ENCODE results near the gene MMP27.
"Not testable (repeated sequence)": the region's sequence is repeated elsewhere in the genome, so short reads cannot be mapped to it uniquely, and the experiment has no call there.

MMP27 gene, protein sequence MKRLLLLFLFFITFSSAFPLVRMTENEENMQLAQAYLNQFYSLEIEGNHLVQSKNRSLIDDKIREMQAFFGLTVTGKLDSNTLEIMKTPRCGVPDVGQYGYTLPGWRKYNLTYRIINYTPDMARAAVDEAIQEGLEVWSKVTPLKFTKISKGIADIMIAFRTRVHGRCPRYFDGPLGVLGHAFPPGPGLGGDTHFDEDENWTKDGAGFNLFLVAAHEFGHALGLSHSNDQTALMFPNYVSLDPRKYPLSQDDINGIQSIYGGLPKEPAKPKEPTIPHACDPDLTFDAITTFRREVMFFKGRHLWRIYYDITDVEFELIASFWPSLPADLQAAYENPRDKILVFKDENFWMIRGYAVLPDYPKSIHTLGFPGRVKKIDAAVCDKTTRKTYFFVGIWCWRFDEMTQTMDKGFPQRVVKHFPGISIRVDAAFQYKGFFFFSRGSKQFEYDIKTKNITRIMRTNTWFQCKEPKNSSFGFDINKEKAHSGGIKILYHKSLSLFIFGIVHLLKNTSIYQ

DNA sequence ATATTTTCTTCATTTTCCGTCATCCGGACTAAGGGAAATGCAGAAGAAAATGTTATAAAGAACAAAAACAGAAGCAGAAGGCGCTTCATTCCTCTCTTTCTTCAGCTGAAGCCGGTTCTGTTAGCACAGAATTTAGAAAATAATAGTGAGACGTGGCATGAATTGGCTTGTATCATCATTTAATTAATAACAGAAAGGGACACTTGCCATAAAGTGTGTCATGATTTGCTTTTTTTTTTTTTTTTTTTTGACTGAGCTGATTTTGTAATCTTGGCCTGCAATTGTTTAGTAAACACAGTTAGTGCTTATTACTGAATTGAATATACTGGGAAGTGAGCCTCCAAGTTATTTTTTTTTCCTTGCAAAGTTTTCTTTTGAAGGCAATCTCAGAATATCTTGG lies at the start of gene MMP27:
Gene MMP27, minus strand, starts transcription at position 144 of the 400 bp plus-strand sequence. Its CDS starts 55 bp downstream, at position 89.
- DNase-seq = no peak

DNA sequence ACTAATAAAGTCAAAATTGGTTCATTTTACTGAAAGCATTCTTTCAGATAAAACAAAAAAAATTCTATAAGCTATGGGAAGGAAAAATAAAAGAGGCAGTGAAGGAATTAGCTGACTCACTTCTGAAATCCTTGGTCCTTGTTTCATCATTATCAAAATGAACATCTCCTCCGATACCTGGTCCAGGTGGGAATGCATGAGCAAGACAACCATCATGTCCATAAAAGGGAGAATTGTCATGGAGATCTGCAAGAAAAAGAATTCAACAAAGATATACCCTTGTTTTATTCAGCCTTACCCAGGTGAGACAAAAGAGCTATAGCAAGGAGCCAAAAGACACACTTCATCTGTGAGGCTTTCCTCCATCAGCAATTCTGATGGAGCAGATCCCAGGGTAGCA lies 47.7 kb upstream of the MMP27 start:
- DNase-seq = no peak

DNA sequence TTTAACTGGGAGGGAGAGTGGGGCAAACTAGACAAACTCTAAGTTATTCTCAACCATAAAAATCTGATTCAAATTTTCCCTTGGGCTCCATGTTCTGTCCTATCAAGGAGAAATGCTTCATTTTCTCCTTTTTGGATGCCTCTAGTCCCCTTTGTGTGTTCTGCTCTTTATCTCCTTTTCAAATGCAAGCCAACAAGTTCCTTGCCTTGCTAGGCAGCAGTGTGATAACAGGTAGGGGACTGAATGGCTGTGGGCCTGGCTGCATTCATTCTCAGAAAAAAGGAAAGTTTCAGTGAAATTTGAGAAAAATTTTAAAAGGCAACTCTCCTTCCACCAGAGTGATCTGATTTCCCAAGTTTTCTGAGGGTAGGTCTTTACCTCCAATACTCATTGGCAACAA lies 46.1 kb upstream of the MMP27 start:
- no peak for DNase-seq

DNA sequence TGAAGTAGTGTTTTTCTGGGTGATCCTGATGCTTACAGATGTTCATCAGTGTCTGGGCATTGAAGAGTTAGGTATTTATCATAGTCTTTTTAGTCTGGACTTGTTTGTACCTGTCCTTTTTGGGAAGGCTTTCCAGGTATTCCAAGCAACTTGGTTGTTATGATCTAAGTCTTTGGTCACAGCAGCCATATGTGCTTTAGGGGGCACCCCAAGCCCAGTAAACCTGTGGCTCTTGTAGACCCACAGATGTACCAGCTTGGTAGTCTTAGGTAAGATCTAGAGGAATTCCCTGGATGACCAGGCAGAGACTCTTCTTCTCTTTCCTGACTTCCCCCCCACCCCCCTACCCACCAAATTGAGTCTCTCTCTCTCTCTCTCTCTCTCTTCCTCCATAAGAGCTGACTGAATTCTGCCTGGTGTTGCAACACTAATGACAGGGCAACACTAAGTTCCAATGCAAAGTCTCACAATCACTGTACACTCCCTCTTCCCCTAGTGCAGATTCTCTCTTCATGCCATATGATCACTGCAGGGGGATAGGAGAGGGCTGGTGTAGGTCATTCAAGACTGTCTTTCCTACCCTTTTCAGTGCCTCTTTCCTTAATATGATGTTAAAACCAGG lies 43.6 kb upstream of the MMP27 start:
- no peak for DNase-seq

DNA sequence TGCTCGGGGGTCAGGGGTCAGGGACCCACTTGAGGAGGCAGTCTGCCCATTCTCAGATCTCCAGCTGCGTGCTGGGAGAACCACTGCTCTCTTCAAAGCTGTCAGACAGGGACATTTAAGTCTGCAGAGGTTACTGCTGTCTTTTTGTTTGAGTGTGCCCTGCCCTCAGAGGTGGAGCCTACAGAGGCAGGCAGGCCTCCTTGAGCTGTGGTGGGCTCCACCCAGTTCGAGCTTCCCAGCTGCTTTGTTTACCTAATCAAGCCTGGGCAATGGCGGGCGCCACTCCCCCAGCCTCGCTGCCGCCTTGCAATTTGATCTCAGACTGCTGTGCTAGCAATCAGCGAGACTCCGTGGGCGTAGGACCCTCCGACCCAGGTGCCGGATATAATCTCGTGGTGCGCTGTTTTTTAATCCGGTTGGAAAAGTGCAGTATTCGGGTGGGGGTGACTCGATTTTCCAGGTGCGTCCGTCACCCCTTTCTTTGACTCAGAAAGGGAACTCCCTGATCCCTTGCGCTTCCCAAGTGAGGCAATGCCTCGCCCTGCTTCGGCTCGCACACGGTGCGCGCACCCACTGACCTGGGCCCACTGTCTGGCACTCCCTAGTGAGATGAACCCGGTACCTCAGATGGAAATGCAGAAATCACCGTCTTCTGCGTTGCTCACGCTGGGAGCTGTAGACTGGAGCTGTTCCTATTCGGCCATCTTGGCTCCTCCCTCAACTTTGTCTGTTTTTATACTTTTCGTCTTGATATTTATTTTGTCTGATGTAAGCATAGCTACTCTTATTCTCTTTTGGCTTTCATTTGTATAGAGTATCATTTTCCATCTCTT lies 41.4 kb upstream of the MMP27 start:
- not testable (repeated sequence) for DNase-seq

DNA sequence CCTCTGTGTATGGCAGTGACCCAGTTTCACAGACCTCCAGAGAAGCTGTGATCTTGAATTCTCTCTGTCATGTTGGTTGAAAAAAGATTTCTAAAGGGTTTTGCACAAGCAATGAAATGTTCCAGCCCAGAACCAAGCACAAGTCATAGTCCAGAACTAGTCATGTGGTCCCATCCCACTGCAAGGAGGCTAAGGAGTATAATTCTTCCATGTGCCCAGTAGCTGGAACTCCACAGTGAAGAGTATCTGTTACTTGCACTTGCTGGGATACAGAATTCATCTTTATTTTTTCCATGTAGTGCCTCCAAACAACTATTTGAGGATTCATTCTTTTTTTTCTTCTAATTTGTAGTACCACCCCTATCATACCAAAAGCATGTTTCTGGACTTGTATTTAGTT lies 29.1 kb upstream of the MMP27 start:
- no peak for DNase-seq

DNA sequence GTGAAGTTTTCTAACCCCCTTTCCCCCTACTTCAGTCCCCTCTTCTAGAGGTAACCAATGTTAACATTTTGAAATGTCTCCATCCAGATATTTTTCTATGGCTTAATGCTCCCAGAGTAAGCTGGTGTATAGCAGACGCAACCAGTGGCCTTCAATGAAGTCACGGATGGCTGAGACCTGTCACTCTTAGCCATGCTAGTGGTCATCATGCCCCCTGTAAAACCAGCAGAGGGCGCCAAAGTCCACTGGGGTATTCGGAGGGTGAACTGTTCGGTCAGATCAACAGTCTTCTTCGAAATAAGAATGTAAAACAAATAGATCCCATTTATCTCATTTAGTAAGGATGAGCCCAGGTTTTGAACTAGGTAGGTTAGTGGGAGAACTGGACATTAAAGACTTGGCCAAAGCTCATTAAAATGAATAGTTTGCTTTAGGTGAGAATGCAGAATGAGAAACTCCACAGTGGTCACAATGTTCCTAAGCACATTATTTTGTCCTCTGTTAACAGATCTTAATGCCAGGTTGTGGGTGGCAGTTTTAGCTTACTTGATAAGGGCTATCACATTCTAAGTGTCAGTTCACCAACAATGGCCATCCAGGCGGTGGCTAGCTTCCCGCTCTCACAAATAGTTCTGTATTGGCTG lies 27.8 kb upstream of the MMP27 start:
- DNase-seq = peak; percentile 44 to 60

DNA sequence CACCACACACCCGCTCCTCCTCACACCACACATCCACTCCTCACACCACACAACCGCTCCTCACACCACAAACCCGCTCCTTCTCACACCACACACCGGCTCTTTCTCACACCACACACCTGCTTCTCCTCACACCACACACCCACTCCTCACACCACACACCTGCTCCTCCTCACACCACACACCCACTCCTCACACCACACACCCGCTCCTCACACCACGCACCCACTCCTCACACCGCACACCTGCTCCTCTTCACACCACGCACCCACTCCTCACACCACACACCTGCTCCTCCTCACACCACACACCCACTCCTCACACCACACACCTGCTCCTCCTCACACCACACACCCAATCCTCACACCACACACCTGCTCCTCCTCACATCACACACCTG lies 25.4 kb upstream of the MMP27 start:
- not testable (repeated sequence) for DNase-seq

DNA sequence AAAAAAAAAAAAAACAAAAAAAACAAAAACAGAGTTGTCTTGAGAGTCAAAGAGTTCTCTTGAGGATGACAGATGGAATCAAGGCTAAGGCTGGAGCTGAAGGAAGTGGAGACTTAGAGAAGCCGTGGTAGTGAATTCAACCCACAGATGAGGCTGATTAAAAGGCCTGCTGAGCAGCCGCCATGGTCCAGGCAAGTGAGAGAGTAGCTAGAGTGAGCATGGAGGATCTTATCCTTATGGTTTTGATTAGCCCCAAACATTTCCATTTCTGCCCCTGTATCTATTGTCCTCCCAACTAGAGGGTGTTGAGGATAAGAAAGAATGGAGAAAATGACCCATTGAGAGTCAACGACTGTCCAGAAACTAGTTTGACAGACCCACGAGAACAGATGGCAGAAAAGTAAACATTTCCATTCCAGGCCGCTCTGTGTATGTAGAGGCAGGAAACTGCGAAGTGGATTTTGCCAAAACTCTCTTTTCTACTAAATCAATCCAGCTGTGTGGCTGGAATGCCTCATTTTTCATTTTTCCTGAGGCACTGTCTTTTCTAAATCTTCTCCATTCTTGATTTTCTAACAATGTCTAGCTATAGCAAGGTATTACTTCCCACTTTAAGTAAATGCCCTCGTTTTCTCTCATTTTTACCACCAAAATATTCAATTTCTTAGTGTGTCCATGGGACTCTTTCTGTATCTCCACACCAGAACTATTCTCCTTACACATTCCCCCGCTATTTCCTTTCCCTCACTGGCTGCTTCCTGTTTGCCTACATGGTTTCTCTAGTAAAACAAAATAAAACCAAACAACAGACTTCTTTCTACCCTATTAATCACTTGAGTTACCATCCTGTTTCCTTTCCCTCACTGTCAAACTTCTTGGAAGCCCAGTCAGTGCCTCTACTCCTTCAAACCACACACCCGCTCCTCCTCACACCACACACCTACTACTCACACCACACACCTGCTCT lies 24.6 kb upstream of the MMP27 start:
- DNase-seq = no peak

DNA sequence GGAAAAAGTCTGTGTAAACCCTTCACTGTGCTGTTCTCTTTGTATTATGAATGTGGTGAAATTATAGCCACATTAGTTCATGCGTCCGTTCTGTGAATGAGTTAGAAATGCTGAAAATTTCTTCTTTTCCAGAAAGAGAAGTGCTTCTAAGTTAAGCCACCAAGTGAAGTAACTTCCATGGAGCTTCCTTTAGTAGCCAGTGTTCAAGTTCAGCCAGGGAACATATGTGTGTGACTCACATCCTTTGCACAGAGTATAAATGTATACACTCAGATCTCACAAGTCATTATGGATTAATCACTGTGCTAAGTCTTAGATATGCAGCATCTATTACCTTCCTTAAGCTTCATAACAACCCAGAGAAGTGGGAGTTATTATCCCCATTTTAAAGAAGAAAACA lies 22.3 kb upstream of the MMP27 start:
- DNase-seq = no peak

DNA sequence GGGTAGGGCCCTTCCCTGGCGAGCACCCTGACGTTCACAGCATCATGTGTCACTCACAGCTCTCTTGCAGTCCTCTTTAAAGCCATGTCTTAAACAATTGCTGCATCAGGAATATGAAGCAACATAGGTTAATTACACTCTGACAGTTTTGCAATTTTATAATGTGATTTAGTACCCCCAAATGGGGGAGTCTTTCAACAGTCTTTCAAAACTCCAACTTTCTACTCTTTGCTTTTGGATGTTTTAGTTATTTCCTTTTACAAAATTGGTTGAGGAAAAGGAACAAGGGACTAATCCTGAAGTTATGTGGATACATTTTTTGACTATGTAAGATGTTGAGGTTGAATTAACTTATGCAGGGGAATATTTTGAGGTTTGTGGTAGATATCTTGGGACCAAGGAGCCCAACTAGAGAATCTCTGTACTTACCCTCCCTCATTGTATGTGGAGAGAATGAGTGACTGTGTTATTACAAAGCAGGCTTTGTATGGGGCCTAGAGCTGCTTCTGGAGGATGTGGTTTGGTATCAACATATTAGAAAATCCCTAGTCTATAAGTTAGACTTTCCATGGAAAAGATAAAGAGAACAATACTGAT lies 19.4 kb upstream of the MMP27 start, which contains the start of gene MMP8:
Gene MMP8, minus strand, starts transcription at position 51 of the 597 bp plus-strand sequence. CDS start 99 bp downstream, outside the sequence.
- DNase-seq = no peak

DNA sequence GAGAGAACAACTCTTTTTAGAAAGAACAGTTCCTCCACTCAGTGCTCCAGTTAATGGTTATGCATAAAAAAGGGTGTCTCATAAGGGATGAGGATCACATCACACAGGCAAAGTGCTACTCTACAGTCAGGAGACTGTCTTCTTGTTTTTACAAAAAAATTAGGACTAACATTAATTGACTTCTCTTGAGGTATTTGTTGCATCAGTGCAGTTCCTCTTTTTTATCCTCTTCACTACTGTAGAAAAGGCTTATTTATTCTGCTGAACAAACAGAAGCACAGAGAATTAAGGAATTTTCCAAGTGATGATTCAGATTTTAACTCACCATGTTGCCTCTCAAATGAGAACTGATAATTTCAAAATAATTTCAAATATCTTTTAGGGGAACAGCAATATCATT lies 17.3 kb upstream of the MMP27 start:
- no peak for DNase-seq

DNA sequence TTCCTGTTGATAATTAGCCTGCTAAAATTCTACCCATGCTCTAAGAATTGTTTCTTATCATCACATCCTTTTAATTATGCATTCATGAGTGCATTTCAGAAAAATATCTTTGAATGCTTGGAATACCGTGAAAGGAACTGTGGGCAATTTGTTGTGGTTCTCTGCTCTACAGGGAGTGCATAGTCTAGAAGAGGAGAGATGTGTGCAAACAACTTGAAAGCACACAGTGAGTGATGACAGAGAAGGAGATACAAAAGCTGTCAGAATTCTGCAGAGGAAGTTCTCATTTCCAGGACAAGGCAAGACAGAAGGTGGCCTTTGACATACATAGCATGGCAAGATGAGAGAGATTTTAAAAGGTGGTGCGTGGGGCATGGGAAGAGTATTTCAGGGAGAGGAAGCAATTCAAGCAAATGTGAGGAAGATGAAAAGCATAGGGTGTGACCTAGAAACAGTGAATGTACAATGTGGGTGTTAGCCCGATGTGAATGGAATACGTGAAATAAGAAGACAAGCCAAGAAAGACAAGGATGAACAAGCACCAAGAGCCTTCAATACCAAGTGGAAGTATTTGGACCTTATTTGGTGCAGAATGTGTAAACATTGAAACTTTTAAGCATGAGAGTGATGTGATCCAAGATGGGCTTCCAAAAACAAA lies 14.2 kb upstream of the MMP27 start:
- no peak for DNase-seq

DNA sequence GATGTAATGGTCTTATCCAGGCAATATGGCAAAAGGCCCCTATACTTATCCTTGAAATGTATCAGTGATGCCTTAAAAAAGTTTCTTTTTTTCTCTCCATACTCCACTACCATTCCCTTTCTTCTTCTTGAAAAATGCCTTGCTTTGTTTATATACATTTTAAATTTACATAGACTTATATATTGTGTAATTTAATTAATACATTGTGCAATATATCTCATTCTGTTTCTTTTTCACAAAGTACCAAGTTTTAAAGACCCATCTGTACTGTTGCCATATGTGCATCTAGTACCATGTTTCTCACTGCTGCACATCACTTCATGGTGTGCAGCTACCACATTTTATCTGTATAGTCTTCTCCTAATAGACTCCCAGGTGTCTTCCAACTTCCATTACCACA lies 11.7 kb upstream of the MMP27 start:
- DNase-seq = no peak

DNA sequence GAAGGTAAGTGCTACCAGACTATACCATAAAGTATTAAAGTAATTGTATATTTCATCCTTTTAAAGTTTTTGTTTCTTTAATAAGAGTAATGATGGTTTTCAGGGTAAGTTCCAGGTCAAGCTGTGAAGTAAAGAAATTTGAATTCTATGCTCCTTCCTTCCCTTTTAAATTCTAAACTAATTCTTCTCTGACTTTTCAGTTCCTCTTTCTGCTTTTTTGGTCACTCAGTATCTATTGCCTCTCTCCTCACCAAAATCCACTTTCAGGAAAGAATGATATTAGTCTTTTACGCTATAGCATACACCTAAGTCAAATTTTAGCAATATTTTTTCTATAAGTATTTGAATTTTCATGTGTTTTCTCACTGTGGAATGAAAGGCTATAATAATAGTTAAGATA lies 11.0 kb upstream of the MMP27 start:
- DNase-seq = no peak

DNA sequence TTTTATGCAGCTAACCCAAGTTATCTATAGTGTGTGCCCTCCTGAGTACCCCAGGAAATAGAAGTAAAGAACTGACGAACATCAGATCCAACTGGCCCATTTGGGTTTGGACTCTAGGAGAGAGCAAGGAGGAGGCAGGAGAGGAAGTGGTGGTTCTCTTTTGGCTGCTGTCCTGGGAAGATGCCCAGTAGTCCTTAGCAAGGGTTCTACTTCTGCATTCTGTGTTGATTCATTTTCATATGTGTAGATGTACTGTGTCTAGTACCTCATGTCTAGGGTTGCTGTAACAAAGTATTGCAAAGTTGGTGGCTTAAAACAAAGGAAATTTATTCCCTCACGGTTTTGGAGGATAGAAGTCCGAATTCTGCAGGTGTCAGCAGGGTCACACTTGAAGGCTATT lies 6.6 kb upstream of the MMP27 start:
- no peak for DNase-seq

DNA sequence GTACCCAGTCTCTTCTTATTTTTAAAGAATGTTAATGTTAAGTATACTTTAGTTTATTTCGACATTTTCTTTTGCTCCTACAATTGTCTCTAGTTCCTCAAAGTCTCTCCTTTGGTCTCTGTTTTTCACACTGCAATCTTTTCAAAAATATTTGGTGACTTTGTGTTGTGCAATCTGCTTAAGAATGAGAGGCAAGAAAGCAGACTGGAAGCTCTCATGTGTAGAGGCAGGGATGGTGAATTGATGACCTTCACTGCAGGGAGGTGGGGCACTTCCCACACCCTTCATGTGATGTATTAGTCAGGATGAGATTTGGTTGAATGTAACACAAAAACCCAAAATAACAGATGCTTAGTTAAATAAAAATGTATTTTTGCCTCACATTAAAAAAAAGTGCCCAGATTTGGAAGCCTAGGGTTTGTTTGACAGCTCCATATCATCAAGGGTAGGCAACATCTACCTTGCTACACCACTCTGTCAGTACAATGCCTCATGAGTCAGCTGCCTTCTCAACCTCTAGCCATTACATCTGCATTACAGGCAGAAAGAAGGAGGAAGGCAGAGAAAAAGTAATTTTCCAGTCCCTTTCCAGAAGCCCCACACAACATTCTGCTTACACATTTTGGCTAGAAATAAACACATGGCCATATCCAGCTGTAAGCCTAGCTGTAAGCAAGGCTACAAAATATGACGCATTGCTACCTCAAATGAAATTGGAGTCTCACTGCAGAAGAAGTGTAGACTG lies 3.8 kb upstream of the MMP27 start:
- no peak for DNase-seq

DNA sequence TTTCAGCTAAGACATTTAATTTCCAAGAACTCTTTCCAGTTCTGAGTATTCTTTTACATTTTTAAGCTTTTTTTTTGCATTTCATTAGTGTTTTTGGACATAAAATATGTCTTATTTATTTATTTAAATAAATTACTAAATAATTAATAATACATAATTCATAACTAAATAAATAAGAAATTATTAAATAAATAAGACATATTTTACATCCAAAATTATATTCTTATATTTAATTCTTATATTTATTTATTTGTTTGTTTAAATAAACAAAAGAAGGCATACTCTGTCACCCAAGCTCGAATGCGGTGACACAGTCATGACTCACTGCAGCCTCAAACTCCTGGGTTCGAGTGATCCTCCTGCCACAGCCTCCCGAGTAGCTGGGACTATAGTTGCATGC lies 3.1 kb upstream of the MMP27 start:
- no peak for DNase-seq

DNA sequence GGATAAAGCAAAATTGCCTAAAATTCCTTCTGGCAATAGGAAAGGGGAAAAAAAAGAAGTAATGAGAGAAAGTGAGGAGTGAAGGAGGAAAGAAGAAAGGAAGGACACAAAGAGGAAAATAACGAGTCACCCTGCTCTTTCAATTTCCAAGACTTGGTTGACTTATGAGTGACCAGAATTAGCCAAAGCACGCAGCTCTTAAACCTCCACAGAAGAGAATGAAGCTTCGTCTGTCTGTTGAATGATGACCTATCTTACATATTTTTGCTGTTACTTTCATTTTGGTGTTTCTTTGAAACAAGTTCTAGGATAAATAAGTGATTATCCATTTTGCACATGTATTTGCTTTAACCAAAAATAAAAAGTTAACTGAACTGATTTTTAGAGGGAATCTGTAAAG lies 728 bp downstream of the MMP27 start:
- DNase-seq = no peak
